ENCODE results near the gene LUZP4.
A peak's percentile ranks its signal among the peaks of the same experiment; 100 is the strongest.
"Not testable (repeated sequence)": the region's sequence is repeated elsewhere in the genome, so short reads cannot be mapped to it uniquely, and the experiment has no call there.

The LUZP4 gene

GRCh38 chrX:115289465-115289864 lies at the start of gene LUZP4:
Gene LUZP4 (plus strand): TSS chrX:115289715. CDS start chrX:115289760, 45 bp downstream.
- DNase-seq = no peak

- no peak for DNase-seq
Observed at GRCh38 chrX:115251458-115252233, 37.9 kb upstream of the LUZP4 start.

- no peak for DNase-seq
Observed at GRCh38 chrX:115255003-115255402, 34.5 kb upstream of the LUZP4 start.

- DNase-seq = no peak
Observed at GRCh38 chrX:115257711-115258110, 31.8 kb upstream of the LUZP4 start.

- no peak for DNase-seq
Observed at GRCh38 chrX:115259238-115259875, 30.2 kb upstream of the LUZP4 start.

GRCh38 chrX:115260330-115260729 lies 29.2 kb upstream of the LUZP4 start:
- DNase-seq = no peak

GRCh38 chrX:115261148-115261547 lies 28.4 kb upstream of the LUZP4 start:
- DNase-seq = no peak

GRCh38 chrX:115264009-115264408 lies 25.5 kb upstream of the LUZP4 start:
- no peak for DNase-seq

- peak; percentile 0 for DNase-seq
Observed at GRCh38 chrX:115266300-115266699, 23.2 kb upstream of the LUZP4 start.

GRCh38 chrX:115268421-115268820 lies 21.1 kb upstream of the LUZP4 start:
- DNase-seq = no peak

GRCh38 chrX:115269051-115269683 lies 20.3 kb upstream of the LUZP4 start:
- no peak for DNase-seq

GRCh38 chrX:115284877-115285276 lies 4.6 kb upstream of the LUZP4 start:
- DNase-seq = no peak

- DNase-seq = no peak
Observed at GRCh38 chrX:115297189-115297588, 7.7 kb downstream of the LUZP4 start.

GRCh38 chrX:115311139-115311538 lies 21.6 kb downstream of the LUZP4 start:
- no peak for DNase-seq

GRCh38 chrX:115311601-115312001 lies 22.1 kb downstream of the LUZP4 start:
- no peak for DNase-seq

GRCh38 chrX:115318139-115318538 lies 28.6 kb downstream of the LUZP4 start:
- no peak for DNase-seq

GRCh38 chrX:115322375-115322774 lies 32.9 kb downstream of the LUZP4 start:
- no peak for DNase-seq

GRCh38 chrX:115324194-115324593 lies 34.7 kb downstream of the LUZP4 start:
- no peak for DNase-seq

GRCh38 chrX:115329282-115329681 lies 39.8 kb downstream of the LUZP4 start:
- not testable (repeated sequence) for DNase-seq

GRCh38 chrX:115330498-115331168 lies 41.1 kb downstream of the LUZP4 start:
- peak; percentile 7 for DNase-seq

- DNase-seq = no peak
Observed at GRCh38 chrX:115332832-115333231, 43.3 kb downstream of the LUZP4 start.

GRCh38 chrX:115333446-115333845 lies 43.9 kb downstream of the LUZP4 start:
- DNase-seq = no peak

GRCh38 chrX:115337491-115338144 lies 48.1 kb downstream of the LUZP4 start:
- no peak for DNase-seq
